ENCODE measurements around the gene IL6.

DNA sequence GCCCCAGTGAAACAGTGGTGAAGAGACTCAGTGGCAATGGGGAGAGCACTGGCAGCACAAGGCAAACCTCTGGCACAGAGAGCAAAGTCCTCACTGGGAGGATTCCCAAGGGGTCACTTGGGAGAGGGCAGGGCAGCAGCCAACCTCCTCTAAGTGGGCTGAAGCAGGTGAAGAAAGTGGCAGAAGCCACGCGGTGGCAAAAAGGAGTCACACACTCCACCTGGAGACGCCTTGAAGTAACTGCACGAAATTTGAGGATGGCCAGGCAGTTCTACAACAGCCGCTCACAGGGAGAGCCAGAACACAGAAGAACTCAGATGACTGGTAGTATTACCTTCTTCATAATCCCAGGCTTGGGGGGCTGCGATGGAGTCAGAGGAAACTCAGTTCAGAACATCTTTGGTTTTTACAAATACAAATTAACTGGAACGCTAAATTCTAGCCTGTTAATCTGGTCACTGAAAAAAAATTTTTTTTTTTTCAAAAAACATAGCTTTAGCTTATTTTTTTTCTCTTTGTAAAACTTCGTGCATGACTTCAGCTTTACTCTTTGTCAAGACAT is 574 bp upstream of the IL6 start:
- TF ChIP-seq, protein P1, sequence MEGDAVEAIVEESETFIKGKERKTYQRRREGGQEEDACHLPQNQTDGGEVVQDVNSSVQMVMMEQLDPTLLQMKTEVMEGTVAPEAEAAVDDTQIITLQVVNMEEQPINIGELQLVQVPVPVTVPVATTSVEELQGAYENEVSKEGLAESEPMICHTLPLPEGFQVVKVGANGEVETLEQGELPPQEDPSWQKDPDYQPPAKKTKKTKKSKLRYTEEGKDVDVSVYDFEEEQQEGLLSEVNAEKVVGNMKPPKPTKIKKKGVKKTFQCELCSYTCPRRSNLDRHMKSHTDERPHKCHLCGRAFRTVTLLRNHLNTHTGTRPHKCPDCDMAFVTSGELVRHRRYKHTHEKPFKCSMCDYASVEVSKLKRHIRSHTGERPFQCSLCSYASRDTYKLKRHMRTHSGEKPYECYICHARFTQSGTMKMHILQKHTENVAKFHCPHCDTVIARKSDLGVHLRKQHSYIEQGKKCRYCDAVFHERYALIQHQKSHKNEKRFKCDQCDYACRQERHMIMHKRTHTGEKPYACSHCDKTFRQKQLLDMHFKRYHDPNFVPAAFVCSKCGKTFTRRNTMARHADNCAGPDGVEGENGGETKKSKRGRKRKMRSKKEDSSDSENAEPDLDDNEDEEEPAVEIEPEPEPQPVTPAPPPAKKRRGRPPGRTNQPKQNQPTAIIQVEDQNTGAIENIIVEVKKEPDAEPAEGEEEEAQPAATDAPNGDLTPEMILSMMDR (IDR thresholded peaks at IDR 0.05; ENCODE audit: low read length): peak; percentile 72
- no peak for TF ChIP-seq EZH2 (IDR thresholded peaks at IDR 0.05; ENCODE audit: borderline replicate concordance, low read length)

Measured in OCI-LY1 (cell line).